GM19397 (cell line): Measurements from ENCODE around the gene LDB1.
A peak's percentile ranks its signal among the peaks of the same experiment; 100 is the strongest.

Experiments
- ATAC-seq: cut with Tn5 transposase; IDR thresholded peaks from one replicate; pipeline ENCODE4 v1.9.1; 2021; ENCODE audit warnings: mild to moderate bottlenecking, moderate library complexity; ENCODE audit not compliant: unreplicated experiment

LDB1 gene

DNA sequence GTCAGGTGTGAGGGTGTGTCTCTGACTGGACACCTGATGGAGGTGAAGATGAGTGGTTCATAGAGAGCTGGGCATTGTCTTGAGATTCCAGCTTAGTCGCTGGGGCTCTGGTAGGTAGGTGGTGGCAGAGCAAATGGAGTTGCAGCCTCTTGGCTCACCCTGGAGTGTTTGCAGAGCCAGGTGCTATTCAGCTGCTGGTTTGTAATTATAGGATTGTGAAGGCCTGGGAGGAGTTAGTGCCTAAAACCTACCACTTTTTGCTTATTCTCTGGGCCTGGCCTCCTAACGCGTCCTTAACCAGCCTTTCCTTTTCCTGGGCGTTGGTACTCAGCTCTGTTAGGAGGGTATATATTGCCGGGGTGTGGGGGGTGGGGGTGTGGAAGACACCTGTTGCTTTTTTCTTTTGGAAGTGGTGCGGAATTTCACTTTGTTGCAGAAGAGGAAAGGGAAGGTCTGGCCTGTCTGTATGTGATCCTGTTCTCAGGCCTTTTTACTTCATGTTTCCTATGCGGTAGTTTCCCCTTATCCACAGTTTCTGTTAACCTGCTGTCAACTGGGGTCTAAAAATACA, 15.9 kb upstream of the LDB1 start:
- ATAC-seq: no peak

DNA sequence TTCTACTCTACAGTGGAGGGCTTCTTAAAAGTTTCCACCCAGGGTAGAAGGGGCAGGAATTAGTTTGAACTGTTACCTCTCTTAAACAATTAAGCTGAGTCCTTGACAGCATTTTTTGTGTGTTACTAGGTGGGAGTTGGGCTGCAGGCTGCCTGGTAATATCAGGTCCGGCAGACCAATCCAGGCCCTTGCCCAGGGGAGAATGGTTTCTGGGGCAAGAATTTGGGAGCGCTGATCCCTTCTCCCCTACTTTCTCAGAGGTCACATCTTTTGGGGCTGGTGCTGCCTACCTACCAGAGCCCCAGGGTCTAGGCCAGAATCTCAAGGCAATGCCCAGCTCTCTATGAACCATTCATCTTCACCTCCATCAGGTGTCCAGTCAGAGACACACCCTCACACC, 14.2 kb upstream of the LDB1 start:
- ATAC-seq: no peak

DNA sequence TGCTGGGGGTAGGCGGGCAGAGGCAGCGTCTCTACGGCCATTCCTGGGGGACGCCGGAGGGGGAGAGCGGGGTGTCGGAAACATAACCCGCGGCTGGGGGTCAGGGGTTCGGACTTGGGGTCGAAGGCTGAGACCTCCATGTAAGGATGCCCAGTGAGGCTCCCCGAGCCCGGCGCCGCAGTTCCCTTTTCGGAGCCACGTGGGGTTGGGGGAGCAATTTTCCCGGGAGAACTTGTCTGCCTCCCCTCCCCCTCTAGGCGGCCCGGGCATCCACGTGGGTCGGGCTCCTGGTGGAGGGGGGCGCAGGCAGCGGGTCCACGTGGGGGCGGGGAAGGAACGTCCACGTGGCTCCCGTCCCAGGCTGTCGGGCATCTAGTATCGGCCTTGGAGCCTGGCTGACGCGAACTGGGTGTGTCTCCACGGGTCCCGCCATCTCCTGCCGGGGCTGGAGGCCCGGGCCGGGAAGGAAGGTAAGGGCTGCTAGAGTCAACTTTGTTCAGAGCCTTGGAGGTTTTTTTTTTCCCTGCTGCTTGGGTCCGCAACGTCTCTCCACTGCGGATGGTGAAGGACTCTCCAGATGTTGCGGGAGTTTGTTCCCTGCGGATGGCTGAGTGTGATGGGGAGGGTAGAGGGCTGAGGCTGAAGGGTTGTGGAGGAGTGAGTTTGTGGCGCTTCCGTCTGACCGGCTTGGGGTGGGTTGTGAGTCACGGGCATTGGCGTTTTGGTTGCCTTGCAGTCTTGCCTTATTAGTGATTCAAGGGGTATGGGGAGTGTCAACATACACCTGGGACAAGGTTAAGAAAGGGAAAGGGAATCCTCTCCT, 13.4 kb upstream of the LDB1 start:
- no peak for ATAC-seq

DNA sequence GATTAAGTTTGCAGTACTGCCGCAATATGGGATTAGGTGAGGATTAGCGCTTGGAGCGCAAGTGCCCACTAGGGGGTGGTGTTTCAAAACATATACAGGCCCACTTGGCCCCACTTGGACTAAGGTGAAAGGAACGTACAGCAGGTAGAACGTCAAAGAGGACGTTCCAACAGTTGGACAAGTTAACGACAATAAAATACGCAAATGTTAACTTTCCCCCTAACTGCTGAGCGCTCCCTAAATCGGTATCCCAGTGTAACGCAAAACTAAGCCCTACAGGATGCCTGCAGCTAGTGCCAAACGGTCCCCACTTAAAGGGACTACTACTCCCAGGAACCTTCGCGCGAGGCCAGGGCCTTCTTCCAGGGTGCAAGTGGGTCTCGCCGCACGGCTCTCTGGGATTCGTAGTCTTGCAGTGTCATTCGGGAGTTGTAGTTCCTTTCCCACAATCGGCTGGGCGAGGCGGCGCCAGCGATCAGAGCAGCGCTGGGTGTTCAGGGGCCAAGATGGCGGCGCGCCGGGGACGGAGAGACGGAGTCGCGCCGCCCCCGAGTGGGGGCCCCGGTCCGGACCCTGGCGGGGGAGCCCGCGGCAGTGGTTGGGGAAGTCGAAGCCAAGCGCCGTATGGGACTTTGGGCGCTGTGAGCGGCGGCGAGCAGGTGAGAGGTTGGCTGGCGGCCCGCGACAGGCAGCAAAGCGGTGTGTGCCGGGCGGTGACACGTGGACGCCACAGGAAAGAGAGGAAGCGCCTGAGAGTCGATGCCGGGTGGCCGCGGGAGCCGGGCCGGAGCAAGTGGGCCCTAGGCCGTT, 12.6 kb upstream of the LDB1 start, which contains the start of gene PPRC1:
TSS of gene PPRC1 (plus strand) at position 478 of the 810 bp plus-strand sequence. CDS start at position 507, 29 bp downstream.
- peak; percentile 89 for ATAC-seq

DNA sequence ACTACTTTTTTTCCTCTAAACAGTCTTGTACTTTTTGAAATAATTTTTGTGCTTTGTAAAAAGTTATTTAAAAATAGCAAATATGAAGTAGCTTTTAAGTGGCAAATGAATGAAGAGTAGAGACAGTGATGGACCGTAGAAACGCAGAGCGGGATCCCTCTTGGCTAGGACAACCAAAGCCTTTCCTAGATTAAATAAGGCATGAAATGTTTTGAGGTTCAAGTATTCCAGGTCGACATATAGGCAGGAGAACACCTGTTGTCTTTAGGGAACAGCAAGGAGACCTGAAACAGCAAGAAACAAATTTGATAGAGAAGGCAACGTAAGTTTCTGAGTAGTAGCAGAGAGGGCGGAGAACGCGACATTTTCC, 12.0 kb upstream of the LDB1 start:
- ATAC-seq: no peak

DNA sequence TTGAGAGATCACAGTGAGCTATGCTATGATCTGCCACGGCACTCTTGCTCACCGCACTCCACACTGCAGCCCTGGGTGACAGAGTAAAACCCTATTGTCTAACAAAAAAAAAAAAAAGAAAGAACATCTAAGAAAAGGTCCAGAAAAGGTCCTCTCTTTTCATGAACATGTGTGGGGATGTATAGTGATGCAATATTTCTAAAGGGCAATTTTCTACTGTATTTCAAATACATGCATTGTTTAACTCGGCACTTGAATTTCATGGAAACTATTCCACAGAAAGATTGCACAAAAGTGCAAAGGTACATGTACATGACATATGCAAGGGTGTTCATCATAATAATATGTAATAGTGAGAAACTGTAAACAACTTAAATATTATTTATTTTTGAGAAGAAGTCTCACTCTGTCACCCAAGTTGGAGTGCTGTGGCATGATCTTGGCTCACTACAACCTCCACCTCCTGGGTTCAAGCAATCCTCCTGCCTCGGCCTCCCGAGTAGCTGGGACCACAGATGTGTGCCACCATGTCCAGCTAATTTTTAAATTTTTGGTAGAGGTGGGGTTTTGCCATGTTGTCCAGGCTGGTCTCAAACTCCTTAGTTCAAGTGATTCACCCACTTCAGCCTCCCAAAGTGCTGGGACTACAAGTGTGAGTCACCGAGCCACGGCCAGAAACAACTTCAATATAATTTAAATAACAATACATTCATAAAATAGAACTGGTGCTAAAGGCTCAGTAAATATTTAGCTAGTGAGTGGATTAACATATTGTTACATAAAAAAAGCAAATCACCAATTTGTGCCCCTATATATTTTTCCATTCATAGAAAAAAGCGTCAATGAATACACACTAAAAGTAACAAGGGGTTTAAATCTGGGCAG, 11.4 kb upstream of the LDB1 start:
- ATAC-seq: no peak

DNA sequence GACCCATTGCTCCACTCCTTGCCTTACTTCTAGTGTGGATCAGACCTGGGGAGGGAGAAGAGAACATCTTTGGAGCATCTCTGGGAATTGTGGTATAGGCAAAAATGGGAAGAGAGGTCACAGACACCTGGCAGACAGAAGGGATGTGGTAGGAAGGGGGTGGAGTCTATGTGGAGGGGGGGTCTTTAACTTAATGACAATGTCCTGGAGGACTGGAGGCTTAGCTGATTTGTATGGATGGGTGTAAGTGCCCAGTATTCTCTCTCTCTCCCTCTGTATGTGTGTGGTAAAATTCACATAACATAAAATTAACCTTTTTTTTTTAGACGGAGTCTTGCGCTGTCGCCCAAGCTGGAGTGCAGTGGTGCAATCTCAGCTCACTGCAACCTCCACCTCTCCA, 3.1 kb upstream of the LDB1 start:
- no peak for ATAC-seq

DNA sequence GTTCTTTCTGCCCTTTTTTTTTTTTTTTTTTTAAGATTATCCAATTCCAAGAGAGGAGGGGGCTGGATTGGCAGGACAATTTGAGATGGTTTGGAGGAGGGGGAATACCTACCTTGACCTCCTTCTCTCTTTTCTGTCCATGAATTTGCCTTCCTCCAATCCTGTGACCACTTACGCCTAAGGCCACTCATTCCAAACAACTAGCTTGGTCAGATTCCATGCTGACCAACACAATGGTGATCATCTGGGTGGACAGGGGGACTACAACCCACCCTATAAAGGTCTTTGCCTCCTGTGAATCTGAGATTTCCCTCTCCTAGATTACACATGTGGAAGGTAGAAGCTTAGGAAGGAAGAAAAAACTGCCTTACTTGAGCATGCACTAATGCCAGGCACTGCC, 2.3 kb upstream of the LDB1 start:
- no peak for ATAC-seq

DNA sequence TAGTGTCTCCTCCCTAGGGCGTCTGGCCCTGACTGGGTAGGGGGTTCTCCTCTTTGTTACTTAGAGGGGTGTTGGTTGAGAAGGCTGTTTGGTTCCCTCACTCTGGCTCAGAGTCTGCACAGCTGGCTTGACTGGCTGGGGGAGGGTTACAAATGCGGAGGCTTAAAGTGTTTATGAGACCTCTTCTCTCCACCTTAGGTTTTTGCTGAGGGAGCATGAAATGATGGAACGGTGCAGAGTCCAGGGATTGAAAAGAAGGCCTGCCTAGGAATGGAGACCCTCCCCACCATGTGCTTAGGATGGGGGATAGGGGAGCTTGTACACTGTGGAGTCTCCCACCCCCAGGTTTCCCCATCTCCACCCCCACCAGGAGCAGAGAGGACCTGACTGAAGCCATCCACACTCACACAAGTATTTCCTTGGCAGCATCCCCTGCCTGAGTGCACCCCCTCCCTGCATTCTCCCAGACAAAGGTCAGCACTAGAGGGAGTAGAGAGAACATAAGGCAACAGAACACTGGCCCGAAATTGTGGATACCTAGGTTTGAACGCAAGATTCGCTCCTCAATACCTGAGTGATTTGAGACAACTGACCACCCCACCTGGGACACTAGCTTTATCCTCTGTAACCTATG, 1.7 kb upstream of the LDB1 start:
- ATAC-seq: no peak

DNA sequence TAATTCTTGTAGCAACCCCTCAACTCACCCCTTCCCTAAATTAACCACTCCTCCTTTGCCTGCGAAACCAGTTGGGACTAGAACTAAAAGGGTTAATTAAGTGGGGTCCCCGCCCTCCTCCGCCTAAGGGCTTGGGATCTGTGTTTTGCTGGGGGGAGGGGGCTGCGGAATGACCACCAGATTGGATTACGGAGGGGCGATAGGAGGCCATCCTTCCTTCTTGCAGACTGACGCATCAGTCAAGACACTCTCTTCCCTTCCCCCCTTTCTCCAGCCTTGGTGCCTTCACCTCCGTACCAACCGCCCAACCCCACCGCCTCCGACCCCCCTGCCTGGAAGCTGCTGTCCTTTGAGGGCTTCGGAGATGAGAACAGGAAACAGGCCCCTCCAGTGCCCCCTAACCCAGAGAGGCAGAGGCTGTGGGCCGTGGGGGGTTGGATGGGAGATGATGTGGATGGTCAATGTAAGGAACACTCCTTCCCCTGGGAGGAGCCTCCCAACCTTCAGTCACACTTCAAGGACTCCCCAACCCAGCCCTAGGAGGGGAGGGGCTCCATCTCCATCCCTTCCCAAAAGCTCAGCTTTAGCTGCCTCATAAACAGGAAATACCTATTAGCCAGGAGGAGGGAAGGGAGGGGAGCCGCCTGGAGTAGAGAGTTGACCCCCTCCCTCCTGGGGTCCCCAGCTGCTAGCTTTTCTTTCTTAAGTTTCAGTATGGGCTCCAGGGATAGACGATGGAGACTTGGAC, 997 bp upstream of the LDB1 start:
- no peak for ATAC-seq

DNA sequence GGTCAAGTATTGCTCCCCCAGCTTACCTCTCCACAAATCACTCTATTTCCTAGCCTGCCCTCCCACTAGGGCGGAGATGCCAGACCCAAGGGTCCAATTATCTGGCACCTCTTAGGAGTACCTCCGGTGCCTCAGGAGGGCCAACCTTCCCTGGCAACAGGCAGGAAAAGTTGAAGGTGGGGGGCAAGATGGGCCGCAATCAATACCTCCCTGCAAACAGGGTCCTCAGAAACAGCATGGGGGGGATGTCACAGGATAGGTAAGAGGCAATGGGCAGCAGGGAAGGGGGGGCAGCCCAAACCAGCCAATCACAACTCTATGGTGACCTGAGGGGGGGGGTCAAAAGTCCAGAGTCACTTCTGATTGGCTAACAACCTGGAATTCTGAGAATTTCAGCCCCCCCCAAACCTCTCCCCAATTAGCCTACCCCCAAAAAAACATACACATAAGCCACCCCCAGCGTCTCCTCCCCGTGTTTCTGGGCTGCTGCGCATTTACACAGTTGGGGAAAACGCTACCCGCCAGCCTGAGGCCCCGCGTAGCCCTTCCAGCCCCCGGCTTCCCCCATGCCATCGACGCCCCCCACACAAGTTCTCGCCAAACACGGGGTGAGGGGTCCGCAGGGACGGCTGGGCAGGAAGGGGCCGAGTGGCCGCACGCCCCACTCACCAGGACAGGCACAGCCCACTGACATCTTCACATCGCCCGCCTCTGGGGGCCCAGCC, 589 bp downstream of the LDB1 start:
- ATAC-seq: no peak

DNA sequence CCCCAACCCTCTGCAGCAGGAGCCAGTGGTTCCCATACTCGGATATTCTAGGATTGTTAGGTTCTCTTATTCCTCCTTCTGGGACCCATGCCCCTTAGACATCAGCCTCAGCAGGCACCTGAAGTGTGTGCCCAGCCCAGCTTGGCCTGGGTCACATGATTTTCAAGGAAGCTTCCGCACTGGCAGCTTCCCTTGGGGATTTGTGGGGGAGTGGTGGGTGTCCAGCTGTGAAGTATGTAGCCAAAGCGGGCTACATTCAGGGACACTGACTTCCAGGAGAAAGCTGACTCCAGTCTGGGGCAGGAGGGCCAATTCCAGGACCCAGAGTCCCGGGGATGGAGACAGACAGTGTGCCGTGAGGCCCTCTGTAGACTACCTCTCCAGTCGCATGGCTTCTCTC, 1.3 kb downstream of the LDB1 start:
- ATAC-seq: no peak

DNA sequence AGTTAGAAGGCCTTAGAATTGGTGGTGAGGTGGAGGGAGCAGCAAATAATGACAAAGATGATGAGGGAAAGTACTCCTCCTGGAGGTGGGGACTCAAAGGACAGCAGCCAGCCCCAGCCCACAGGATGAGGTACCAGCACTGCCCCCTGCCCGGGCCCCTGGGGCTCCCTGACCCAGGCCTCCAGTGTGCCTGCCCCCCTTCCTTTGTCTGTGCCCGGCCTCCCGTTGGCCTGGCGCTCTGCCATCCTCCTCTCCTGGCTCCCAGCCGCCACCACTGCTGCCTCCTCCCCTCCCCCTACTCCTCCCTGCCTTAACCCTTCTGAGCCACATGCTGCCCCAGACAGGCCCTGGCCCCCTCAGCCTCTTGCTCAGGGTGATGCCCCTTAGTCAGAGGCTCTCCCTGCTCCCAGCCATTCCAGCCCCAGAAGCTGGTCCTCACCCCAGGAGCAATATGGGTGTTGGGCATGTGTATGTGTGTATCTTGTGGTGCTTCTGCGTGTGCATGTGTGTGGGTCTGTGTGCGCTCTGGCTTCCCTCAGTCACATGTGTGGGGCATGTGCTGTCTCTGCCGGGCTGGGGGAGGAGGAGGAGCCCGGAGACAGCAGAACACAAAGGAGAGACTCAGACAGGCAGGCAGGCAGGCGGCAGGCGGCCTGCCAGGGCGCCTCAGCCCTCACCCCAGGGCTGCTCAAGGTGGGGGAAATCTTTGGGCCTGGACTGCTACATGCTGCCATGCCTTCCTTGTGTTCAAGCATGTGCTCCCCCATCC, 2.6 kb downstream of the LDB1 start:
- ATAC-seq: no peak

DNA sequence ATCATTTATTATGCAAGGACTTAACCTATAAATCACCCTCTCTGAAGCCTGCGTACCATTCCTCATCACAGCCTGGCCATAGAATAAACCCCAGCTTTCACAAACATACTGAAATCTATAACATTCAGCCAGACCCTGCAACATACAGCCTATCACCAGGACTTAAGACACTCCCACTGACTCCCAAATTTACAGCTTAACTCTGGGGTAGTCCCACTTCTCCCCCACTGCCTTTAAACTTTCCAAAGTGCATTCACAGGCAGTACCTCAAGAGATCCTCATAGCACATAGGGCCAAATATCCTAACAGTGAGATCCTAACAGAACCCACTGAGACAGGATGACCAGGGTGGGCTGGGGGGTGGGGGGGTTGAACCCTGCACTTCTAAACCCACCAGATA, 3.5 kb downstream of the LDB1 start:
- no peak for ATAC-seq

DNA sequence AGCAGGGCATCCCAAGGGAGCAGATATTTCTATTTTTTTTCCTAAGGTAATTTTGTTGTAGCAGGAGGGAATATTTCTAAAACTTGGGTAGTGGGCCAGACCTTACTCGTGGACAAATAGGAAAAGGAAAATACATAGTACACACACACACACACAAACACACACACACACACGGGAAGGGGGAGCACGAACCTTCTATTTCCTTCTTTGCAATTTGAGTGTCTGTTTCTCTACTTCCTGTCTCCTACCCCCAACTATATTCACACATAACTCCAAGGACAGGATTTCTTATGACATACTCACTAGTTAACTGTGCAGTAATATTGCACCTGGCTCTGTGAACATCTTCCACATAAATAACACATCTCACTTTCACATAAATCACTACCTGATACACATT, 4.4 kb downstream of the LDB1 start:
- ATAC-seq: no peak

DNA sequence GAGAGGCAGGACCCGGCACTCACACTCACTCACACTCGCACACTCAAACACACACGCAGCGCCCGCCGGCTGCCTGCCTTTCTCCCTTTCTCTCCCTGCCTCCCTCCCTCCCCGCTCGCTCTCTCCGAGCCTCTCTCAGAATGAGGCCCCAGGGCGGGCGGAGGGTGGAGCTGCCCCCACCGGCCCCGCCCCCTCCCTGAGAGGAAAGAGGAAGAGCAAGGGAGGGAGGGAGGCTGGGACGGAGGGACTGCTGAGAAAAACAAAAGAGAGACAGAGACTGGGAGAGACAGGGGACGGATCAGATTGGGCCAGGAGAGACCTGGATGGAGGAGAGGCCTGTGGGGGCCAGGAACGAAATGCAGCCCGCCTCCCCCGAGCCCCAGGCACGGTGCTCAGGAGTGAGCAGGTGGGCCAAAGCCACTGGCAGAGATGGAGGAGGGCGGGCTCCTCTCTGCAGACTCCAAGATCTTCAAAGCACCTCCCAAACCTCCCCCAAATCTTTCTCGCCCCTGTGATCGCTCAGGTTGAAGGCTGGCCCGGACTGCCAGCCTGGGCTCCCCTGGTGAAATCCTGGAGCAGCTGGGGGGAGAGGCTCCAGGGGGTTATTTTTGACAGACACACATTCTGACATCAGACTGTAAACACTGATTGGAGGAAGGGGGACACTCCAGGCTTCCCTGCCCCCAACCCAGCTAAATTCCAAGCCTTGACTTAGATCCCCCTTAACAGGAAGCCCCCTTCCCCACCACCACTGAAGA, 5.1 kb downstream of the LDB1 start:
- ATAC-seq: peak; percentile 64
